OCI-M2 (cell line): ENCODE results near the gene ZNF189.

Experiments
- DNase-seq: peaks from one replicate; lab custom pipeline; 2025; ENCODE audit not compliant: unreplicated experiment; lab: John Stamatoyannopoulos, UW

ZNF189 gene

DNA sequence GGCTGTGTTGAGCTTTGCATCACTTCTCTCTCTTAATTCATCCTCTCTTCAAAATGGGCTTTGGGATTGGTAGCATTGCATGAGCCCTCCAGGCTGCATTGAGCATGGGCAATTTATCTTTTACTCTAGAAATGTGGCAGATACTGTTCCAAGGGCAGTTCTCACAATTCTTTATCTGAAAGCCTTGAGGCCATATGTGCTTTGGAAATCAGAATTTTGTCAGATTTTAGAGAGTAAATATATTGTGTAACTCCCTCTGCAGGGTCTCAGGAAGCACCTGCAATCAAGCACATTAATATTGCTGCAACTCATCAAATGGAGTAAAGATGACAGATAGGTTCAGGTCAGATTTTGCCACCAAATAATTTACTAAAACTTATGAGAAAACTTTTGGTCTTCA, 19.3 kb downstream of the ZNF189 start:
- DNase-seq, result no peak

DNA sequence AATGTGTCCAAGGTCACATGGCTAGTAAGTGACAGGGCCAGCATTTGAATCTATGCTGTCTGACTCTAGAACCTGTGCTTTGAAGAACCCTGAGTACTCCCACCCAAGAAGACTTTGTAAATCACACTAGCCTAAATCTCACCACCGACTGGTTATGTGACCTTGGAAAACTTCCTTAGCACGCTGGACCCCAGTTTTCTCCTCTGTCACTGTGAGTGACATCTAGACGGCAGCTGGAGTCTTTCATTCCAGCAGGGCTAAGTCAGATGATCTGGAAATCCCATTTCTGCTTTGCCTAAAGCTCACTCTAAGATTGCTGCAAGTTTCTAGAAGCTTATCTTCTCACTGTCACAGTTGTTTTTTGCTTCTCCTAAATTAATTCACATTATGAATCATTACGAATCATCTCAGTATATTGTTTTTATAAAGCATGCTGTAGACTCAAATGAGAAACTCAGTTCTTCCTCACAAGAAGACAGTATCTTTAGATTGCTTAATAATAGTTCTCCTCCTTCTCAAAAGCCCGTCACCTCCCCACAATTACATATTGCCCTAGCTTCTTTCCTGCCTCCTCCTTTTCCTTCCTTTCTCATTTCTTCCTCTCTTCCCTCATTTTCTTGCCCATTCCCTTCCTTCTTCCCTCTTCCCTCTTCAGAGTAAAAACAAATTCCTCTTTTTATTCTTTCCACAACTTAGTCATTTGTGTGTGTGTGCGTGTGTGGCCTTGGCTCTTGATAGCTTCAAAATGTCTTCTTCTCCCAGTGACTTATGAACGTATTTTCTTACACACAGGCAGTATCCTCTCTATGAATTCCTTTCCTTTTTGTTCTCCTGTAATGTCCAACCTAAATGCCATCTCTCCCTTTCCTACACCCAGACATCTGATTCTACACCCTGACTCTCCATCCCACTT, 20.1 kb downstream of the ZNF189 start:
- DNase-seq, result no peak

GRCh38 chr9:101419863-101420262, 21.2 kb downstream of the ZNF189 start:
- no peak for DNase-seq

- DNase-seq, result no peak
Measured at GRCh38 chr9:101421653-101422065, 23.0 kb downstream of the ZNF189 start.

DNA sequence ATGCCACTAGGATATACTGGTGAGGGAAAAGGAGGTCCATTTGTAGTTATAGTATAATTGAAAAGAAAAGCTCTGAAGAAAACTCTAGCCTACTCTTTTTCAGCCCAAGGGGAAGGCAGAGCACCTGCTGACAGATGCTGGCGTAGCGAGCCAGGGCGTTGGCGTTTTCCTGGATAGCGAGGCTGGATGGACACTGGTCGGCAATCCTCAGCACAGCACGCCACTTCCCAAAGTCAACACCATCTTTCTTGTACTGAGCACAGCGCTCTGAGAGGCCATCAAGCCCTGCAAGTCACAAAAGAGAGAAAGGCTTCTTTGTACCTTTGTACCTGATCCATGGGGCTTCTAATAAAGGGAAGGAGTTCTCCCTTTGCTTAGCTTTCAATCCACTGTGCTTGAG, 28.7 kb downstream of the ZNF189 start:
- no peak for DNase-seq

DNA sequence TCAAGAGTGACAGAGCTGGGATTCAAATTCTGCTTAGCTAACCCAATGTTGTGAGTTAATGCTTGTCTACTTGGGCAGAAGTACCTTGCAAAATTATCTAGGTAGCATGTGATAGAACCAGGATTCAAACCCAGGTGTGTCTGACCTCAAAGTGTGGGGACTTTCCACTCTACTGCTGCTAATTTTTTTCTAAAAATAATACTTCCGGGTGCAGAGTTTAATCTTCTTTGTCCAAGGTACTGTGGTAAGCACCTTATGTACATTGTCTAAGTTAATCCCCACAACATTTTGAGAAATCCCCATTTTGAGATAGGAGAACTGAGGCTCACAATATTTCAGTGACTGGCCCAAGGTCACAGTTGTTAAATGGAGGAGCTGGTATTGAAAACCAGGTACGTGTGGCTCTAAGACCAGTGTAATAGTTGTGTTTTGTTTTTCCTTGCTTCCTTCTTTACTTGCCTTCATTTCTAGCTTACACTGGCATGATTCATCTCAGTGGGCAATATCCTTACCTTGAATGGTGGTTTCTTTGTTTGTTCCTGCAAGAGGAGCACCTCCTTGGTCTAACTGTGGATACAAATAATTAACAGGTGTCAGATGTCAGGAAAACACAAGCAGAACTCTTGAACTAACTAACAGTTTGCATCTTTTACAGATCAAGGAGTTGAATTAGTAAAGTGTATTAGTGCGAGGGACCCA, 29.5 kb downstream of the ZNF189 start:
- no peak for DNase-seq

- no peak for DNase-seq
Measured at GRCh38 chr9:101428909-101429308, 30.3 kb downstream of the ZNF189 start.

GRCh38 chr9:101429736-101430135, 31.1 kb downstream of the ZNF189 start:
- no peak for DNase-seq

DNA sequence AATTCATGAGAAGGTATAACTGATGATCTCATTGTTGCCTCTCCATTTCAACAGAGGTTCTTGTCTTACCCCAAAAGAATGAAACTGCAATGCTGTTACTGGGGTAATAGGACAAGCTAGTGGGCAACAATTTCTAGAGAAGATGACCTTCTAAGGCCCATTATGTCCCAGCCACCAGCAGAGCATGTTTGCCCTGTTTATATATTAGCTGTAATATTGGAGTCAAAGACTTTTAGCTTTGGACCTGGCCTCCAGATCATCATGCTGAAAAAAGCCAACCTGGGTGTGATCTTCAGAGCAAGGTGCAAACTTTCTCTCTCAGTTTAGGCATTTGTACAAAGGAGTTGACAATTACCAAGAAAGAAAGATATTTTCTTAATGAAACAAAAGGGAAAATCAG, 33.5 kb downstream of the ZNF189 start:
- DNase-seq, result no peak

GRCh38 chr9:101432740-101433139, 34.1 kb downstream of the ZNF189 start:
- no peak for DNase-seq

- no peak for DNase-seq
Measured at GRCh38 chr9:101433229-101433628, 34.6 kb downstream of the ZNF189 start.

GRCh38 chr9:101434998-101435397, 36.3 kb downstream of the ZNF189 start:
- no peak for DNase-seq

DNA sequence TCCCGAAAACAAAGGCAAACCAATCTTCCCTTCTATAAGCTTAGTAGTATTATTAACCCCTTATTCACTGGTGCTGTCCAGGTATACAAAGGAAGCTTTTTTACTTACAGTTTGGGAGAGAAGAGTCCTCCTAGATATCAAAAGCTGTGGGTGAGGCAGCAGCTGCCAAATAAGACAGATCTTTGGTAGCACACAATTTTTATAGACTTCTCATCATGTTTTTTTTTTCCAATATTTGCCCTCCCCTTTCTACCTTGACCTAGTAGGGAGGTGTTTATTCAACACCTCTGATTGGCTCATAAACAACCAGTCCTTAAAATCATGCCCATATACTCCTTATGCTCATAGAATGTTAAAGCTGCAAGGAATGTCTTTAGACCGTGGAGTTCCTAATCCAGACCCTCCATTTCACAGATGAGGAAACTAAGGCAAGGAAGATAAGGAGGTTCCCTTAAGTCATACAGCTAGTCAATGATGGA, 37.0 kb downstream of the ZNF189 start, which contains the start of gene ALDOB:
Gene ALDOB (minus strand): TSS at position 174 of the 479 bp plus-strand sequence. CDS start 4,887 bp downstream, outside the sequence.
- no peak for DNase-seq

DNA sequence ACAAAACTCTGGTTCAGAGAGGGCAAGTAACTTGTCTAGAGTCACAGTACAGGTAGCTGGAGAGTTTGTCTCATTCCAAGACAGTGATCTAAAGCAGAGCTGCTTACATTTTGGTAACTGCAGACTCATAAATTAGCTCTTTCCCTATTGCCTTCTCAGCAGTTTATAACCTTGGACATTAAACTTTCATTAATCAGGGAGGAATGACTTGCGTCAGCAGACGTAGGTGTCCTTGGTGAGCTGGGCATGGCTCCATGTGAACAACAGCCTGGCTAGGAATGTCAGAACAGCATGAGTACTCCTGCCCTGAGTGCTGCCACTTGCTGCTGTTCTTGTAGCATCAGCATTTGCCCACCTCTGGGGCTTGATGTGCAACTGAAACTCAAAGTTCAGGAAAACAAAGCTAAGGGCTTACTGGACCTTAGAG, 39.2 kb downstream of the ZNF189 start:
- DNase-seq, result no peak

DNA sequence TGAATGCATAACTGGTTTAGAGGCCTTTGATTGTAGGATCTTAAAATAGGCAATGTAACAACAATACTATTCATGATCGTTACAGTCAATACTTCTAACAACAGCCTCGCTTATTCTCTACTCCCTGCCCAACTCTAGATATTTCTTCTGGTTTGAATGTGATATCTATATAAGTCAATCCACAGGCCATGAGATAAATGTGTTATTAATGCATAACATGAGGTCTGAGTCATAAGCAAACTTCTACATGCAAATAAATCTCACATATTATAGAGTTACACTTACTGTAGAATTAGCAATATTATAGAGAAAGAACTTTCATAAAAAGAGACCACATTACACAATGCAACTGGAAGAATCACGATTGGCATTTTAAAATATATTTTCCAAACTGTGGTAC, 39.9 kb downstream of the ZNF189 start:
- DNase-seq, result no peak

DNA sequence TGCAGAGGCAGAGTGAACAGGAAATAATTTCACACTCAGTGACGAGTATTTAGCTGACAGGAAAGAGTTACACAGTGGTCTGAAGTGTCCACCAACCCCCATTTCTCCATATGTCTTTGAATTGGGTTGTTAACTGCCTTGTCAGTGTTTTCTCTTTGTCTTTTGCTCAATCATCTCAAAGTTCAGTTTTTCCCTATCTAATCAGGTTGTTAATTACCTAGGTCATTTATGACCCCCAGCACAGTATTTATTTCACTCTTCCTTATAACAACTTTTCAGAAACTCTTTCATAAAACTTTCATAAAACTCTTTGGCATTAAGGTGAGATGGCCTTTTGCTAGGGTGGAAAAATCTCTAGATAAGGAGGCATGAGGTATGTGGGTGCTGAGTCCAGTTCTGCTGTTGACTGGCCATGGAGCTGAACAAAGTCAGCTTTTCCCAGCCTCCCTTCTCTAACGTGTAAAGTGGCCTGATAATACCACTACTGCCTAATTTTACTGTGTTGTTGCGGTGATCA, 42.1 kb downstream of the ZNF189 start:
- no peak for DNase-seq

- no peak for DNase-seq
Measured at GRCh38 chr9:101442318-101442717, 43.7 kb downstream of the ZNF189 start.

- DNase-seq, result no peak
Measured at GRCh38 chr9:101442736-101443135, 44.1 kb downstream of the ZNF189 start.

GRCh38 chr9:101443364-101443771, 44.7 kb downstream of the ZNF189 start:
- DNase-seq, result no peak

DNA sequence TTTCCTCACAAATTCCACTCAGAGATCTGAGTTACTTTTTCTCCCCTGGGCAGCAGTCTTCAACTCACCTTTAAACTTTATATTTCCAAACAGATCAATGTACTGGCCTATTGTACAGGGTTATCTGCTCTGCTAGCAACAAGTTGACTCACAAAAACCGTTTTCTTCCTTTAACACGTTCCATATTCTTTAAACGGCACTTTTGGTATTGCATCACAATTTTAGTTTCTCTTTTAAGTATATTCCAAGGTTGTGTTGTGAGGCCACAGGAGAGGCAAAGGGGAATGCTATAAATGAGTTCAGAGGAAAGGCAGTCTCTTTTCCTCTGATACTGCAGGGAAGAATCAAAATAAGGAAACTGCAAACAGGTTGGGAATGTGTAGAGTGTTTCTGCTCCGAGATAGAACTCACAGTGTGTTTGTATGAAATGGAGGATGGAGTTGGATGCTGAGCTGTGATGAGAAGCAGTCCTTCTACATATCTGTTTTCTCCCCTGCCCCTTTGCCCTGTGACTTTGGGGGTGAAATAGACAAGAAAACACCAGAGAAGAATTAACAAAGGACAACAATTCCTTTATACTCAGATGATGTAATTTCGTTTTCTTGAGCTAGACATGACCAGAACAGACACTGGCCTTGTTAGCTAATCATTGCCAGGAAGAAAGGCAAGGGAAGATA, 46.8 kb downstream of the ZNF189 start:
- DNase-seq, result no peak

DNA sequence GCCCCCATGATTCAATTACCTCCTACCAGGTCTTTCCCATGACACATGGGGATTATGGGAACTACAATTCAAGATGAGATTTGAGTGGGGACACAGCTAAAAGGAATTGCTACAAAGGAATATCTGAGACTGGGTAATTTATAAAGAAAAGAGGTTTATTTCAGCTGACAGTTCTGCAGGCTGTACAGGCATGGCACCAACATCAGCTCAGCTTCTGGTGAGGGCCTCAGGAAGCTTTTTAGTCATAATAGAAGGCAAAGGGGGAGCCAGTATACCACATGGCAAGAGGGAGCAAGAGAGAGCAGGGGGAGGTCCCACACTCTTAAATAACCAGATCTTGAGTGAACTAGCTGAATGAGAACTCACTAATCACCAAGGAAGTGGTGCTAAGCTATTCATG, 48.1 kb downstream of the ZNF189 start:
- DNase-seq, result no peak
